ENCODE data around the gene LYRM1.

LYRM1 gene, protein sequence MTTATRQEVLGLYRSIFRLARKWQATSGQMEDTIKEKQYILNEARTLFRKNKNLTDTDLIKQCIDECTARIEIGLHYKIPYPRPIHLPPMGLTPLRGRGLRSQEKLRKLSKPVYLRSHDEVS

DNA sequence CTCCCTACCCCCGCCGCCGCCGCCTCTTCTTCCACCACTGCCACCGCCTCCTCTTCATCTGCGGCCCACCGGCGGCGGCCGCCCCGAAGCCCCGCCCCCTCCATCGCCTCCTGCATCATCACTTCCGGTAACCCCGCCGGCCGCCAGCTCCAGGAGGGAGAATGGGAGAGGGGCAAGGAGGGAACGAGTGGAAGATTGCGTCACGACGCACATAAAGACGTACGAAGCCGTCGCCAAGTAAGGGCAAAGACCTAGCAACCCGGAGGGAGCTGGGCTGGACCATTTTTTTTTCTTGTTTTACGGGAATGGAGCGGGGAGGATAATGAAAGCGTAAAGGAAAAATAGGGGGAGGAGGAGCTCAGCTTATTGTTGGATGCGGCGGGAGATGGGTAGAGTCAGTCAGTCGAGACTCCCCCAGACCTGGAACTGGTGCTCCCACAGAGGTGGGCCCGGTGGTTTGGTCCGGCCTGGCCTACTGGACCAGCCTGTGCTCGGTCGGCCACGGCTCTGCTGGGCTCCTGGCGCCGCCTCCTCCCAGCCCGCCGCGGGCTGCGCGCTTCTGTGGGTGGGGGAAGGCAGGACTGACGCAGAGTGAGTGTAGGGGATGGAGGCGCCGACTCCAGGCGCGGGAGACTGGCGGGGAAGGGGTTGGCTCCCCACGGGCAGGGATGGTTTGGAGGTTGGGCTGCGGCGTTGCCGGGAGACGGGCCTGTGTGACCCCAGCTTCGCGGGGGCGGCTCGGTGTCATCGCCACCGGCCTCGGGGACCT, at the start of gene LYRM1, which contains the start of gene DCUN1D3:
TSS of gene LYRM1 (plus strand) at position 473 of the 769 bp plus-strand sequence. CDS start 14,785 bp downstream, outside the sequence.
TSS of gene DCUN1D3 (minus strand) at position 60 of the 769 bp plus-strand sequence. CDS start 37,820 bp downstream, outside the sequence.
- peak; percentile 98 for DNase-seq (ENCODE audit: low read depth)
- TF ChIP-seq, protein P1, sequence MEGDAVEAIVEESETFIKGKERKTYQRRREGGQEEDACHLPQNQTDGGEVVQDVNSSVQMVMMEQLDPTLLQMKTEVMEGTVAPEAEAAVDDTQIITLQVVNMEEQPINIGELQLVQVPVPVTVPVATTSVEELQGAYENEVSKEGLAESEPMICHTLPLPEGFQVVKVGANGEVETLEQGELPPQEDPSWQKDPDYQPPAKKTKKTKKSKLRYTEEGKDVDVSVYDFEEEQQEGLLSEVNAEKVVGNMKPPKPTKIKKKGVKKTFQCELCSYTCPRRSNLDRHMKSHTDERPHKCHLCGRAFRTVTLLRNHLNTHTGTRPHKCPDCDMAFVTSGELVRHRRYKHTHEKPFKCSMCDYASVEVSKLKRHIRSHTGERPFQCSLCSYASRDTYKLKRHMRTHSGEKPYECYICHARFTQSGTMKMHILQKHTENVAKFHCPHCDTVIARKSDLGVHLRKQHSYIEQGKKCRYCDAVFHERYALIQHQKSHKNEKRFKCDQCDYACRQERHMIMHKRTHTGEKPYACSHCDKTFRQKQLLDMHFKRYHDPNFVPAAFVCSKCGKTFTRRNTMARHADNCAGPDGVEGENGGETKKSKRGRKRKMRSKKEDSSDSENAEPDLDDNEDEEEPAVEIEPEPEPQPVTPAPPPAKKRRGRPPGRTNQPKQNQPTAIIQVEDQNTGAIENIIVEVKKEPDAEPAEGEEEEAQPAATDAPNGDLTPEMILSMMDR (IDR thresholded peaks at IDR 0.05; ENCODE audit: insufficient read depth, low read depth, low read length, missing control alignments): no peak
- peak within 1 kb of the TSS; percentile 84 for H3K4me3 ChIP-seq (ENCODE audit: low read length)

DNA sequence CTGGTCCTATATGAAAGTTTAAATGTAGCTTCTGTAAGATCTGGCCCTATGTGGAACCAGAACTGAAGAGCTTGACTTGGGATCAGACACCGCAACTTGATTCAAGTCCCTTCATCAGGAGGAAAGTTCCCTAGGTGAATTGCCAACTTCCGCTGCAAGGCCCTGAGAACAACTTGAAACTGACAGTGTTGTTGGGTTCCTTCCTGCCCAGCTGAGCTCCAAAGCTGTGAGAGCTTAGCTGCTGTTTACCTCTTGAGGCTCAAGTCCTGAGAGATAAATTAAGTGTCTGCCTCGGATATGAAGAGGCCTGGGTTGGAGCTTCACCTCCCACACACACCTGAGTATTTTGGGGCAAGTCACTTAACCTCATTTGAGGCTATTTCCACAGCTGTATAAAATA, 49.6 kb upstream of the LYRM1 start:
- TF ChIP-seq, protein P1 (IDR thresholded peaks at IDR 0.05; ENCODE audit: insufficient read depth, low read depth, low read length, missing control alignments): no peak
- no peak for DNase-seq (ENCODE audit: low read depth)
- H3K4me3 ChIP-seq (ENCODE audit: low read length): no peak overlapping the region

DNA sequence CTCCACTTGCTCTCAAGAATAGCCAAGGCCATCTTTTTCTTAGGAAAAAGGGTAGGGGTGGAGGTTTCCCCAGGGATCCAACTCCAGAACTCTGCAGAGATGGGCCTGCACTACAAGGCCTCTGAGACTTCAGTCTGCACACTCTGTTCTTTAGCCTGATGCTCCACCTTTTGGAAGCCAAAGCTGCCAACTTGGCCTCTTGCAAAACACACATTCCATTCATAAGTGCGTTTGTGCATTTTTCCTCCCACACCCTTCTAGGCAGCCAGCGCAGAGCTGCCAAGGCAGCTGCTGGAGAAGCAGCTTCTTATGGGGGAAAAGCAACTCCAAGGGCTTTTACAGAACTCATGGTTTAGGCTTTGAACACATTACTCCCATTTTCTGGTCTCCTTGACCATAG, 49.0 kb upstream of the LYRM1 start:
- peak; percentile 89 for DNase-seq (ENCODE audit: low read depth)
- TF ChIP-seq, protein P1 (IDR thresholded peaks at IDR 0.05; ENCODE audit: insufficient read depth, low read depth, low read length, missing control alignments): peak; percentile 3
- H3K4me3 ChIP-seq (ENCODE audit: low read length): no peak overlapping the region

DNA sequence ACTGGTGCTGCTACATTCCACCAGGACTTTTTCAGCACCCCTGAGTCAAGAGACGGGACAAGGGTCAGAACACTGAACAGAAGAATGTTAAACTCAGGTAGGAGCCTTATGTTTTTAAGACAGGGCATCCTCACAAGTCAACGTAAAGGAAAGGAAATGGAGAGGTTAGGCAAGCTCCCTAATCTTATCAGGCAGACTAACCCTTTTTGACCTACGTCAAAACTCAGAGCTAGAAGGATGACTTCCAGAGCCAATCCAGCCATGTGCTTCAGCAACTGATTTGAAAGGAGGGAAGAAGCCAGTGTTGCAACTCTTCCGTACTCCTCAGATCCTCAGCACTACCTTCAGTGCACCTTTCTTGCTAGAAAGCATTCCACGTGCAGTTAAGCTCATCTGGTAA, 47.4 kb upstream of the LYRM1 start:
- TF ChIP-seq, protein P1 (IDR thresholded peaks at IDR 0.05; ENCODE audit: insufficient read depth, low read depth, low read length, missing control alignments): no peak
- no peak for DNase-seq (ENCODE audit: low read depth)
- no peak overlapping the region for H3K4me3 ChIP-seq (ENCODE audit: low read length)

DNA sequence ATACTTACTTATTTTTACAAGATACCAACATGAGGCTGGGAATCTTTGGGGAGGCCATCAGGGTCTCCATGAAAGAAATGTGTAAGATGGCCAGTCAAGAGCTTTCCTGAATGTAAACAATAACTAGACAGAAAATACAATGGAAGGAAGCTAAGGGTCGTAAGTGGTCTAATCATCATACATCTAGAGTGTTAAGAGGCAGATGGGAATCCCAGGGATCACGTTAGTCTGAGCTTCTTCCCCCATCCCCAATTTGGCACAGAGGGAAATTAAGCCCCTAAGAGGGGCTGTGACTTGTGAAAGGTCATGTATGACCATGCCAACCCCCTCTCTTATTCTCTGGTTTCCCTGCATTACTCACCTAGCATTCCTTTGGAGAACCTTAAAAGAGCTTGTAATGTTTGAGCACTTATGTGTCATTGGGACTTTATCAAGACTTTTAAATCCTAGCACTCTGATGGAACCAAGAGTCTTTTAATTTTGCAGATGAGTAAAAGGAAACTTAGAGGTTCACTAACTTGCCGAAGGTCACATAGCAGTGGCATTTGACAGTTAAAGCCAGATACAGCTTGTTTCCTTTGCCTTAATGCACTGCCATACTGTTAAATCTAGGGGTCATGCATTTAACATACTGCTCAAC, 46.5 kb upstream of the LYRM1 start:
- DNase-seq (ENCODE audit: low read depth): no peak
- TF ChIP-seq, protein P1 (IDR thresholded peaks at IDR 0.05; ENCODE audit: insufficient read depth, low read depth, low read length, missing control alignments): no peak
- no peak overlapping the region for H3K4me3 ChIP-seq (ENCODE audit: low read length)

DNA sequence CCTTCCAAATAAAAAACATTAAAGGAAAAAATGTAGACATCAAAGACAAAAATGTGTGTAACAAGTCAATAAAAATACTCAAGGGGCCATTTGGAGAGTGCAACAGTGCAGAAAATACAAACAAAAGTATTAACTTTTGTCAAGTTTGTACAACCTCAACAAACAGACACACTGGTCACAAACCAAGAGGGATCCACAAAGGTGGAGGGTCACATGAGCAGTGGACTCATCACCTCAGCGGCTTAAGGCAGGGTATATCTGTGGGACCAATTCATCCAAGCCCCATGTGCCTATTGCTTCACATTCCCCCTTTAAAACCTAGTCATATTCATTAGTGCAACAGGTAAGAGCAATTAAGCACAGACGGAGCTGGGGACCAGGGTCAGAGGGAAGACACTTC, 45.6 kb upstream of the LYRM1 start:
- H3K4me3 ChIP-seq (ENCODE audit: low read length): no peak overlapping the region
- DNase-seq (ENCODE audit: low read depth): no peak
- TF ChIP-seq, protein P1 (IDR thresholded peaks at IDR 0.05; ENCODE audit: insufficient read depth, low read depth, low read length, missing control alignments): no peak

Data from epithelial cell of esophagus (primary cell).